Activated CD8-positive, alpha-beta memory T cell treated with anti-CD3 and anti-CD28 coated beads, Interleukin-2, amount 50 U/mL, for 24 hours (primary cell): ENCODE data around the gene PELO.
"Not testable (repeated sequence)": the region's sequence is repeated elsewhere in the genome, so short reads cannot be mapped to it uniquely, and the experiment has no call there.

ENCODE experiments used
- DNase-seq: peaks from one replicate; pipeline ENCODE4 v3.0.0-alpha.2; 2020; ENCODE audit errors: extremely low read depth

PELO gene

GRCh38 chr5:52800394-52801213 lies 12.9 kb downstream of the PELO start:
- no peak for DNase-seq

DNA sequence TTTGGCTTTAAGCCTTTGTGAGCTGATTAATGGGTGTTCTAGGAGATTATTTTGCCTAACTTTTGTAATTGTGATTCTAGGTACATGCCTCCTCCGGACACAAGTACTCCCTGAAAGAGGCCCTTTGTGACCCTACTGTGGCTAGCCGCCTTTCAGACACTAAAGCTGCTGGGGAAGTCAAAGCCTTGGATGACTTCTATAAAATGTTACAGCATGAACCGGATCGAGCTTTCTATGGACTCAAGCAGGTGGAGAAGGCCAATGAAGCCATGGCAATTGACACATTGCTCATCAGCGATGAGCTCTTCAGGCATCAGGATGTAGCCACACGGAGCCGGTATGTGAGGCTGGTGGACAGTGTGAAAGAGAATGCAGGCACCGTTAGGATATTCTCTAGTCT lies 13.6 kb downstream of the PELO start:
- no peak for DNase-seq

DNA sequence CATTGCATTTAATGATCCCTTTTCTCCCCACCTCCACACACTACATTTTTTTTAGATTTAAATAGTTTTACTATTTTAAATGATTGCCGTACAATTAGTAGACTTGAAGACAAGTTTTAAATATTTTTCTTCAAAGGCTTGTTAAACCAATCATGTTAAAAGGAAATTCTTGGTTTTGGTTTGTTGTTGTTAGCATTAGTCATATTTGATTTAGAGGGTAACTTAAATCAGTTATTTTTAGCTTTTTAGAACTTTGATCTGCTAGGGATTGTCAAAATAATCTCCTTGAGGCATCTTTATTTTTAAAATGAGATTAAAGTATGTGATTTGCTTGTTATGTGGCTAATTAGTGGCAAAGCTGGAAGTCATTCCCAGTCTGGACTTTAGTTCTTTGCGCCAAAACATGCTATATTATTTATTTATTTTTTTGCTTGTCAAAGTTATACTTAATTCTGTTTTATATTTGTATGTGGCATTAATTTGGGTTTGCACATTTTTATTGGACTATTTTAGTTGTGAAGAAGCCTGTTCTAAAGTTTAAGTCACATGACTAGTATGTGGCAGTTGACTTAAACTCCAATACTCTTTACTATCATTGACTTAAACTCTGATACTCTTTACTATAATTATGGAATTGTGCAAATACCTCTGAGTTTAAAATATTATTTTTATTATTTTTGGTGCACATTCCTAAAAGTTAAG lies 14.7 kb downstream of the PELO start:
- DNase-seq = no peak

DNA sequence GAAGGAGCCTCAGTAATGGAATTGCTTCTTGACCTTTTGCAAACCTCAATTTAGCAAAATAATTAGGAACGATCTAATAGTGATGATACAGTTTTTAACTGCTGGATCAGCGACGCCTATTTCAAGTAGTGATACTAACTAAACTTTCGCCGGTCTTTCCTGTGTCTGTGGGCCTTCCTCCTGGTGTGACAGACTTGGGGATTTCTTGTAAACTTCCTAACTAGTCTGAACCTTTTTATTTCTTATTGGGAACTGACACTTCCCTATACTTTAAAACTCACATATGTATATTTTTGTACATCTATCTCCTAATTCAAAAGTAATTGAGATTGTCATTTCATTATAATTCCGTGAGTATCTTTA lies 15.2 kb downstream of the PELO start:
- no peak for DNase-seq

GRCh38 chr5:52804387-52804791 lies 16.7 kb downstream of the PELO start:
- DNase-seq = no peak

GRCh38 chr5:52804981-52805380 lies 17.3 kb downstream of the PELO start:
- DNase-seq = no peak

- DNase-seq = no peak
These were observed 17.9 kb downstream of the PELO start for GRCh38 chr5:52805615-52806014.

GRCh38 chr5:52807037-52807436 lies 19.3 kb downstream of the PELO start:
- DNase-seq = no peak

GRCh38 chr5:52807723-52808122 lies 20.0 kb downstream of the PELO start:
- DNase-seq = no peak

DNA sequence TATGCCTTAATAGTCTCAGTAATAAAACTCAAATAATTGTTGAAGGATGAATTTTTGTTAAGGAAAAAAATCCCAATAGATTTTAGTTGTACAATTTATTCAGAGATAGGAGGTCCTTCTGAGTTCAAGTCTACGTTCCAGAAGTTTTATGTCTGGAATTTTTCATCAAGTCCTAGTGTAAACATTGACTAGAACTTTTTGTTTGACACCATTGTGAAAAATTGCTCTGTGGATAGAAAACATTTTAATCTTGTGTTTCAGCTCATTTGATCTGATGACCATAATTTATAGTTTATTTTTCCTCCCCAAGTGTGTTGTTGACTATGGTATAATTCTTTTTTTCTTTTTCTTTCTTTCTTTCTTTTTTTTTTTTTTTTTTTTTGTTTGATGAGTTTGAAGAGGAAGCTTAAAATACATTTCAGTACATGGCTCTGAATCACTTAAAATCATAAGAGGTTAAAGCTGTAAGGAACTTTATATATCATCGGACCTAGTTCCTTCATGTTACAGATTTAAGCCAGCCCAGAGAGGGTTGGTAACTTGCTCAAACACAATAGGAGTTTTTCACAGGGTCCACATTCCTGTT lies 20.7 kb downstream of the PELO start:
- DNase-seq = no peak

GRCh38 chr5:52809884-52810283 lies 22.2 kb downstream of the PELO start:
- no peak for DNase-seq

DNA sequence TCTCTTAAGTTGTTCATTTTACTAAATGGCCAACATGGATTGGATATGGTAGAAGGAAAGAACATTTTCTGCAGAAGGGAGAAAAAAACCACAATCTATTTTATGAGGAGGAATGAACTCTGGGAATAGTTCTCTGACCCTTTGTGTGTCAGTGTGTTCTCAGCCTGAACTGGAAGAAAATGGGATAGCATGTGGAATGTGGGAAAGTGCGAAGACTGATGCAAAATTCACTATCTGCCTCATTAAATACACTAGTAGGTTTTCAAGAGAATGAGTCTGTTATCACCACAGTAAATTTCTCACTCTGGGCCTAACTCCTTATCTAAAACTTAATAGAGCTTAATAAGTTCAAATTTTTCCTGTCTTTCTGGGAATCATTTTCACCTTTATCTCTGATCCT lies 22.7 kb downstream of the PELO start:
- no peak for DNase-seq

GRCh38 chr5:52811067-52811749 lies 23.5 kb downstream of the PELO start:
- DNase-seq = no peak

DNA sequence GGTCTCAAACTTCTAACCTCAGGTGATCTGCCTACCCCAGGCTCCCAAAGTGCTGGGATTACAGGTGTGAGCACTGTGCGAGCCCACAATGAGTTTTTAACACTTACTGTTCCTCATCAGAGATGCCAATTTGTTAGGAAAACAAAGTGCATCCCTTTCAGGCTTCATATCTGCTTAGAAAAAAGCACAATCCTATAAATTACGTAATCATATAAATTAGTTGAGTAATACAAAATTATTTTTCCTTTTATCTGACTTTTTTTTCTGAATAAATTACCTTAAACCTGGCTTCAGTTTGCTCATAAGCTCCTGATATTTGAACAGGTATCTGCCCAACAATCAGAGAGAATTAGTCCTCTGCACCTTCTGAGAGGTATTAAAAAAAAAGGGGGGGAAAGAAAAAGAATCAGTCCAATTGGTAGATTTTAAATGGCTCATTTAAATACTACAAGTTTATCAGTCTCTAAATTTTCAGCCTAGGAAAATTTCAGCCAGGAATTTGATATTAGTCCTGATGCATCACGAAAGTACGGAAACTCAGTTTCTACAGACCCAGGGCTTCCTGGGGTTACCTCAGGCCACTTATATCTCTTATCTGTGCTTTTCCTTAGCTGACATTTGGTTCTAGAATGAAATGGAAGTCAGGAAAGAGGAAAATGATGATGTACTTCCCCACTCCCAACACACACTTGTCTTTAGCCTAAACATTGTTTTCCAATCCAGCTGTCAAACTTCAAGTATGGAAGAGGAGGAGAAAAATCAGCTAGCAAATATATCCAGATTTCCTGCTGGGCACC lies 26.8 kb downstream of the PELO start:
- no peak for DNase-seq

GRCh38 chr5:52817818-52818217 lies 30.1 kb downstream of the PELO start:
- no peak for DNase-seq

- no peak for DNase-seq
These were observed 30.6 kb downstream of the PELO start for GRCh38 chr5:52818360-52818759.

GRCh38 chr5:52818807-52819206 lies 31.1 kb downstream of the PELO start:
- DNase-seq = not testable (repeated sequence)

- DNase-seq = no peak
These were observed 34.2 kb downstream of the PELO start for GRCh38 chr5:52821901-52822300.

GRCh38 chr5:52822437-52822836 lies 34.7 kb downstream of the PELO start:
- DNase-seq = no peak

DNA sequence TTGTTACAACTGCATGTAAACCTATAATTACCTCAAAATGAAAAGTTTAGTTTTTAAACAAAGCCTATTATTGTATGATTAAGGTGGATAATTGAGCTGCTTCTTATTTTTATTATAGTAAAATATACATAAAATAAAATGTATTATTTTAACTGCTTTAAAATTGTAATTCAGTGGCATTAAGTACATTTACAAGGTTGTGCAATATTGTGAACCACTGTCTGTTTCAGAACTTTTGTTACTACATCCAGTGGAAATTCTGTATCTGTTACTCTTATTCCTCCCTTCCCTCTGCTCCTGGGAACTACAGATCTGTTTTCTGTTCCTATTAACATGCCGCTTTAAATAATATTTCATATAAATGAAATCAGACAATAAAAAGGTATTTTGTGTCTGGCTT lies 37.1 kb downstream of the PELO start:
- DNase-seq = no peak

DNA sequence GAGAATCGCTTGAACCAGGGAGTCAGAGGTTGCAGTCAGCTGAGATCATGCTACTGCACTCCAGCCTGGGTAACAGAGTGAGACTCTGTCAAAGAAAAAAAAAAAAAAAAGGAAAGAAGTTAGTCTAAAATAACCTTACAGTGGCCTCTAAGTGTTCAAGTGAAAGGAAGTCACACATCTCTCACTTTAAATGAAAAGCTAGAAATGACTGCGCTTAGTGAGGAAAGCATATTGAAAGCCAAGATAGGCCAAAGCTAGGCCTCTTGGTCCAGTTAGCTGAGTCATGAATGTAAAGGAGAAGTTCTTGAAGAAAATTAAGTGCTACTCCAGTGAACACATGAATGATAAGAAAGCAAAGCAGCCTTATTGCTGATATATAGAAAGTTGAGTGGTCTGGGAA lies 38.1 kb downstream of the PELO start:
- no peak for DNase-seq

- no peak for DNase-seq
These were observed 40.1 kb downstream of the PELO start for GRCh38 chr5:52827815-52828214.
